Transverse colon (tissue), 4 donors: Measurements from ENCODE around the gene AFAP1L2.

Source experiments
- CTCF ChIP-seq, 5 experiments: fragments of 200-600 bp in 3 of 5; fragments of 450-650 bp in 2 of 5; sonication (generic) in 3 of 5; IDR thresholded peaks; 1 replicate in 2 of 5; 2 replicates in 3 of 5; pipeline ENCODE4 v1.5.1; 2016 to 2017; ENCODE audit warnings: antibody characterized with exemption in 5 of 5, inconsistent platforms in 3 of 5, mild to moderate bottlenecking in 2 of 5, moderate library complexity in 1 of 5
- EP300 ChIP-seq: sonication (generic); formaldehyde crosslinking; IDR thresholded peaks from one replicate; pipeline ENCODE4 v1.6.1; 2017; ENCODE audit warnings: antibody characterized with exemption, low read depth
- POLR2A ChIP-seq: fragments of 450-650 bp; IDR thresholded peaks from one replicate; pipeline ENCODE4 v1.6.1; 2016; ENCODE audit warnings: antibody characterized with exemption, mild to moderate bottlenecking, moderate library complexity
- POLR2AphosphoS5 ChIP-seq, 3 donors: sonication (generic); formaldehyde crosslinking; IDR thresholded peaks; one replicate each; pipeline ENCODE4 v1.6.1; 2016; ENCODE audit warnings: antibody characterized with exemption in 3 of 3

DNA sequence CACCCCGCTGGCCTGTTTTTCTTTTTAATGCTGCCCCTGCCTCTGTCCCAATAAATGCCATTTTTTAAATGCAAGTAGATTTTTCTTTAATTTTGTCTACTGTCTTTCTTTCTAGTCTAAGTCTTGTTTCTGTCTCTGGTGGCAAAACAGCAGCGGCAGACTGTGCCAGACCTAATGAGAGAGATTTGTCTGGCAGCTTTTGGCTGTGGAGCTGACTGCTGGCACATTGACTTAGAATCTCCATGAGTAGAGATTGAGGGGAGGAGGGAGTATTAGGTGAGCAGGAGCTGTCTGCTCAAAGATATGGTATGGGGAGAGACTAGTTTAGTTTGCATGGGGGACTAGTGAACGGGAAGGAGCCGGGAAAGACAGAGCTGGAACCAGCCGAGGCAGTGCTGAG lies 152.2 kb downstream of the AFAP1L2 start:
- TF ChIP-seq CTCF (IDR thresholded peaks at IDR 0.05), result no peak
- TF ChIP-seq POLR2A, result no peak
- no peak for TF ChIP-seq POLR2AphosphoS5 (IDR thresholded peaks at IDR 0.05)
- TF ChIP-seq EP300, result no peak
